ENCODE measurements around the gene SLC66A1. TPM values are rescaled to one million over a fixed set of nuclear protein-coding genes. Genes with fewer than 3 reads are reported as not detected.

SLC66A1 gene
- total RNA-seq, 6 experiments from 2014 or later: 8.4 to 20.6 (median 11.2) TPM

DNA sequence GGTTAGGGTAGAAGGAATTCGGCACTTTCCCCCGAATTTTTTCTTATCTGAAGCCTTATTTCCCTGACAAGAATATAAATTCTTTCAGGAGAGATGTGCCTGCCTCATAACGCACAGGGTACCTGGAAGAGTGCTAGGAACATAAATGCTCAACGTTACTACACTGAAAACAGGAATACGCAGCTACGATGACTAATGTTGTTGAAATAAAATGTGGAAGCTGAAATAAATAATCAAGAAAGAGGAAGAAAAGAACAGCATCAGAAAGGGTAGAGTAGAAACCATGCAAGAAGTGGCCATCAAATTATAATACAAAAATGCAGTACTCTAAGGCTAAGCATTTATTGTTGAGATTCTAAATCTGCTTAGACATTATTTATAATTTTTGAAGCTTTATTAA, 33.9 kb downstream of the SLC66A1 start:
- Histone ChIP-seq H3K9me3 (no peaks in the 10 kb centered on the region), H3K27me3 (no peaks in the 10 kb centered on the region), H3K4me3 (no peak overlapping the region), H3K36me3 (peaks cover 0 to 30% (median 5%) of the 10 kb centered on the region in 4 donors), H3K4me1 (peaks cover 0 to 9% (median 3%) of the 10 kb centered on the region in 4 donors), H3K27ac (no peak overlapping the region)
- ATAC-seq (no peak), DNase-seq (no peak)
- no peak for TF ChIP-seq POLR2A (IDR thresholded peaks at IDR 0.05)
- TF ChIP-seq, protein P1, sequence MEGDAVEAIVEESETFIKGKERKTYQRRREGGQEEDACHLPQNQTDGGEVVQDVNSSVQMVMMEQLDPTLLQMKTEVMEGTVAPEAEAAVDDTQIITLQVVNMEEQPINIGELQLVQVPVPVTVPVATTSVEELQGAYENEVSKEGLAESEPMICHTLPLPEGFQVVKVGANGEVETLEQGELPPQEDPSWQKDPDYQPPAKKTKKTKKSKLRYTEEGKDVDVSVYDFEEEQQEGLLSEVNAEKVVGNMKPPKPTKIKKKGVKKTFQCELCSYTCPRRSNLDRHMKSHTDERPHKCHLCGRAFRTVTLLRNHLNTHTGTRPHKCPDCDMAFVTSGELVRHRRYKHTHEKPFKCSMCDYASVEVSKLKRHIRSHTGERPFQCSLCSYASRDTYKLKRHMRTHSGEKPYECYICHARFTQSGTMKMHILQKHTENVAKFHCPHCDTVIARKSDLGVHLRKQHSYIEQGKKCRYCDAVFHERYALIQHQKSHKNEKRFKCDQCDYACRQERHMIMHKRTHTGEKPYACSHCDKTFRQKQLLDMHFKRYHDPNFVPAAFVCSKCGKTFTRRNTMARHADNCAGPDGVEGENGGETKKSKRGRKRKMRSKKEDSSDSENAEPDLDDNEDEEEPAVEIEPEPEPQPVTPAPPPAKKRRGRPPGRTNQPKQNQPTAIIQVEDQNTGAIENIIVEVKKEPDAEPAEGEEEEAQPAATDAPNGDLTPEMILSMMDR (IDR thresholded peaks at IDR 0.05): no peak
- intact Hi-C loops (cut with DNase I): loop anchor here (10.0 kb wide), 1 partner anchor 309 kb away; no protein-coding TSS in a partner anchor
- 72% methylated on average over 6 of the region's 6 CpGs for WGBS (ENCODE audit: insufficient coverage, low coverage, low lambda C conversion rate, missing lambda C conversion rate)

DNA sequence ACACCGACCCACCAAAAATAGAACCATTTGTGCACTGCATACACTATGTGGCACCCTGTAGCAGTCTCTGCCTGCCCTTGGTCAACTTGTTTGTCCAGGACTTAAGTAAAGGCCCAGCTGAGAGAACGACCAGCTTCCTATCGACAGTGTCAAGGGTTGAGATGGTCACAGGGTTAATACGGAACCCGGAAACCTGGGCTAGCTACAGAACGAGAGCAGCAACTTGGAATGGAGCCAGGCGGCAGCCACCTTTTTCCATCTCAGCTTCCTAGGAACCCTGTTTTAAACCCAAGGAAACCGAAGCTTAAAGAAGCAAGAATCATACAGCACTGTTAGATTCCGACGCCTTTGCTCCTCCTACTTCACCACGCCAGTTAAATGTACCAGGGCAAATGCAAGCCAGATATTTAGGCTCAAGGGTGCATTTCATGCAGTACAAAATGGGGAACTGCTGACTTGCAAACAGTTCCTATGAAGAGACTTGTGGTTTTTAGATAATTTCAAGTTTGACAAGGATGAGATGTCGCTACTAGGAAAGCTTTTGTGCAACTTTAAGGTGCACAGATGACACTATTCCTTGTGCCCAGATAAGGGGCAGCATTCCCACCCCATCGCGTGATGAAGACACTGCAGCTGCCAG, 35.5 kb downstream of the SLC66A1 start:
- Histone ChIP-seq H3K27ac (no peak overlapping the region), H3K4me3 (no peak overlapping the region), H3K27me3 (no peaks in the 10 kb centered on the region), H3K9me3 (no peaks in the 10 kb centered on the region), H3K36me3 (peaks cover 0 to 37% (median 6%) of the 10 kb centered on the region in 4 donors), H3K4me1 (peaks cover 0 to 9% (median 3%) of the 10 kb centered on the region in 4 donors)
- intact Hi-C loops (cut with DNase I): loop anchor here (10.0 kb wide), 1 partner anchor 307 kb away; no protein-coding TSS in a partner anchor
- TF ChIP-seq POLR2A (IDR thresholded peaks at IDR 0.05): no peak
- ATAC-seq (no peak), DNase-seq (no peak)
- WGBS (ENCODE audit: insufficient coverage, low coverage, low lambda C conversion rate, missing lambda C conversion rate): 53% methylated on average over 13 of the region's 14 CpGs

DNA sequence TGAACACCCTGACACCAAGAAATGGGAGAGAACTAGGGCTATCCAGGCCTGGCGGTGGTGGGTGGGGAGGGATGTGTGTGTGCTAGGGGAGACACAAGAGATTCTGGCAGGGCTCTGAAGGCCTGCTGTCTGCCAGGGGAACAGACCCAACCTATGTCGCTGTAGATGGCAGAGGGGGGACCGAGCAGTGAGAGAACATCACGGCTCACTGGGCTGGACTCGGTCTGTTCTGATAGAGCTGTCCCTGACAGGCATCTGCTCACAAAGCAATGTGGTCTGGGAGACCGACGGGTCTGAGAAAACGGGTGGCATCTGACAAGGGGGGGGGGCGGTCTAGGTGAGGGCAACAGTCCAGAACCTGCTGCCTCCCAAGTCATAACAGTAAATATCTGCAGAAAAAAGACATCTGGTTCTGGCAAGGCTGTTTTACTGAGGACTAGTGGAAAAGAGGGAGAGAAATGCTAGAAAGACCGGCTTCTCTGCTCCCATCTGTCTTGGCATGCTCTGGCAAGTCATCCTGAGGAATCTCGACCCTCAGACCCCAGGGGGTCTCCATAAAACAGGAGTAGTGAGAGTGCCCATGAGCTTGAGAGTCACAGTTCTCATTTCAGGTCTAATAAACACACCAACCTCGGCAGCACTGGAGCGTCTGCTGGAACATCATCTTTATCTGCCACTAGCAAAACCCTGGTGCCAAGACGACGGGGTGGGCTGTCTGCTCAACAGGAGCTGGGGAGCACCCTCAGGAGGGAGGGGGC, 36.5 kb downstream of the SLC66A1 start:
- Histone ChIP-seq H3K9me3 (no peaks in the 10 kb centered on the region), H3K36me3 (peaks cover 0 to 33% (median 6%) of the 10 kb centered on the region in 4 donors), H3K4me3 (no peak overlapping the region), H3K4me1 (peaks cover 0 to 9% (median 3%) of the 10 kb centered on the region in 4 donors), H3K27ac (no peak overlapping the region), H3K27me3 (no peaks in the 10 kb centered on the region)
- DNase-seq: no peak
- ATAC-seq: no peak
- TF ChIP-seq, protein P1 (IDR thresholded peaks at IDR 0.05): no peak
- no peak for TF ChIP-seq POLR2A (IDR thresholded peaks at IDR 0.05)
- intact Hi-C loops (cut with DNase I): loop anchor here (10.0 kb wide), 1 partner anchor 306 kb away; no protein-coding TSS in a partner anchor
- WGBS (ENCODE audit: insufficient coverage, low coverage, low lambda C conversion rate, missing lambda C conversion rate): 83% methylated on average over 12 of the region's 15 CpGs

DNA sequence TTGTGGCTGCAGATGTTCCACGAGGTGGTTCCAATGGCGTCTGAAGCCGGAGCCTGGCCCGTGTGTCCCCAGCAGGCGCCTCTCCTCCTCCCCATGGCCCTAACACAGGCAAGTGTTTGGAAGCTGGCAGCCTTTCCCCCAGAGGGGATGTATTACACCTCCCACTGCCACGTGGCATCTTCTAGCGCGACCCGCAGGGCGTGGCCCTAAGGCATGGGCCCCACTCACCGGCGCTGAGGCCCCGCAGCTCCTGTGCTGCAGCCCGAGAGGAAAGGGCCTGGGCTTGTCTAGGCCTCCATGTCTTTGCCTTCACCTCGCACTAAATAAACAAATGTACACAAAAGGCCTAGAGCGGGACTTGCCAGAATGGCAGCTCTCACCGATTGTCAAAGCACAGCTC, 37.9 kb downstream of the SLC66A1 start:
- Histone ChIP-seq H3K4me1 (no peaks in the 10 kb centered on the region), H3K9me3 (no peaks in the 10 kb centered on the region), H3K27ac (no peak overlapping the region), H3K36me3 (peaks cover 0 to 37% (median 10%) of the 10 kb centered on the region in 4 donors), H3K4me3 (no peak overlapping the region), H3K27me3 (no peaks in the 10 kb centered on the region)
- no peak for DNase-seq
- TF ChIP-seq, protein P1 (IDR thresholded peaks at IDR 0.05): no peak
- TF ChIP-seq POLR2A (IDR thresholded peaks at IDR 0.05): no peak
- intact Hi-C loops (cut with DNase I): loop anchor here (10.0 kb wide), 1 partner anchor 305 kb away; no protein-coding TSS in a partner anchor
- no peak for ATAC-seq
- WGBS (ENCODE audit: insufficient coverage, low coverage, low lambda C conversion rate, missing lambda C conversion rate): 84% methylated on average over 6 of the region's 17 CpGs

DNA sequence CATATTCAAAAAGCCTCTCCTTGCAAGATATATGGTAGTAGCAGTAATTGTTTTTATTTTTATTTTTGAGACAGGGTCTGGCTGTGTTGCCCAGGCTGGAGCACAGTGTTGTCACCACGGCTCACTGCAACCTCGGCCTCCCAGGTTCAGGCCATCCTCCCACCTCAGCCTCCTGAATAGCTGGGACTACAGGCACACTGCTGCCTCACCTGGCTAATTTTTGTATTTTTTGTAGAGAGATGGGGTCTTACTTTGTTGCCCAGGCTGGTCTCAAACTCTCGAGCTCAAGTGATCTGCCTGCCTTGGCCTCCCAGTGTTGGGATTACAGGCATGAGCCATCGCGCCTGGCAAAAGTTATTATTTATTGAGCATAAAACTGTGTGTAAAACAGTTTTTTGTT, 38.4 kb downstream of the SLC66A1 start:
- H3K27me3 ChIP-seq: no peaks in the 10 kb centered on the region
- WGBS (ENCODE audit: insufficient coverage, low coverage, low lambda C conversion rate, missing lambda C conversion rate): 93% methylated on average over 5 of the region's 5 CpGs
- ATAC-seq (no peak), DNase-seq (no peak)
- H3K9me3 ChIP-seq: no peaks in the 10 kb centered on the region
- H3K4me3 ChIP-seq: no peak overlapping the region
- H3K36me3 ChIP-seq: peaks cover 0 to 41% (median 13%) of the 10 kb centered on the region in 4 donors
- no peak for TF ChIP-seq POLR2A (IDR thresholded peaks at IDR 0.05)
- TF ChIP-seq, protein P1 (IDR thresholded peaks at IDR 0.05): no peak
- no peak overlapping the region for H3K27ac ChIP-seq
- H3K4me1 ChIP-seq: no peaks in the 10 kb centered on the region
- intact Hi-C loops (cut with DNase I): no loop called here
